Astrocyte of the spinal cord (primary cell): Measurements from ENCODE around the gene GRIN3B.
A peak's percentile ranks its signal among the peaks of the same experiment; 100 is the strongest.

ENCODE experiments used
- DNase-seq: peaks from one replicate; pipeline ENCODE4 v3.0.0; 2011; ENCODE audit warnings: low read depth, low spot score
- H3K4me3 ChIP-seq: 2 replicates; pipeline ENCODE4 v1.5.1; 2011; ENCODE audit warnings: low read depth, mild to moderate bottlenecking, low read length, moderate library complexity
- in situ Hi-C: cut with HindIII; loops from 2 replicates; pipeline ENCODE4 v1.10.0; 2017; ENCODE audit warnings: low sequenced_read_pairs
- TF ChIP-seq, protein P1 (sequence below): IDR thresholded peaks from 2 replicates; pipeline ENCODE4 v1.5.1; 2012; ENCODE audit warnings: low read depth, mild to moderate bottlenecking, low read length, inconsistent platforms

GRIN3B gene

DNA sequence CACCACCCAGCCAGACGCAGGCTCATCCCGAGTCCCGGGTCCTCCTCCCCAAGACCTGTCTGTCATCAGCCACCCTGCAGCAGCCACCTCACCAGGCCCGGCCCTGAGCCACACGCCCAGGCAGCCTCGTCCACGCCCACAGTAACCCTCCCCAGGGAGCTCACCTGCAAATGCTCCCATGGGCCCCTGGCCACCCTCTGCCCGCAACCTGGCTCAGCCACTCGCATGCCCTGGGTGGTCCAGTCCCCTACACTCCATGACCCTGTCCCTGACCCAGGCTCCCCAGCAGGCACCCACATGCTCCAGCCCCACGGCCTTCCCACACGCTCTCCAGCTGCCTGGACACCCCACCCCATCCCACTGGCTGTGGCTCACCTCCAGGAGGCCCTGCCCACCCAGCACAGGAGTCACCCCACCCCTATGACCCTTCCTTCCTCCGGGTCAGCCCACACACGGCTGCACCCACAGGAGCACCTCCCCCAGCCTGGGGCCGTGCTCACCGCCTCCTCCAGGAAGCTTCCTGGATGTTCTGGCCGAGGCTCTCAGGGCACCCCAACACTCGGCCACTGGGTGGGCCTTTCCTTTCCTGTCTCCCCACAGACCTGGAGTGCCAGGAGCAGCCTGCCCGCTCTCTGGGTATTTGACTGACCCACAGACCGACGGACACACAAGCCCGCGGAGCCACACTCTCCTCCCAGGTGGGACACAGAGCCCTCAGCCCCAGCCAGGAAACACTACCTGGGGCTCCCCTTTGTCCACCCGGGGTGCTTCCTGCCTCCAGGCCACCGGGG, 17.1 kb downstream of the GRIN3B start:
- no peak for DNase-seq
- H3K4me3 ChIP-seq, result no peak overlapping the region
- TF ChIP-seq, protein P1, sequence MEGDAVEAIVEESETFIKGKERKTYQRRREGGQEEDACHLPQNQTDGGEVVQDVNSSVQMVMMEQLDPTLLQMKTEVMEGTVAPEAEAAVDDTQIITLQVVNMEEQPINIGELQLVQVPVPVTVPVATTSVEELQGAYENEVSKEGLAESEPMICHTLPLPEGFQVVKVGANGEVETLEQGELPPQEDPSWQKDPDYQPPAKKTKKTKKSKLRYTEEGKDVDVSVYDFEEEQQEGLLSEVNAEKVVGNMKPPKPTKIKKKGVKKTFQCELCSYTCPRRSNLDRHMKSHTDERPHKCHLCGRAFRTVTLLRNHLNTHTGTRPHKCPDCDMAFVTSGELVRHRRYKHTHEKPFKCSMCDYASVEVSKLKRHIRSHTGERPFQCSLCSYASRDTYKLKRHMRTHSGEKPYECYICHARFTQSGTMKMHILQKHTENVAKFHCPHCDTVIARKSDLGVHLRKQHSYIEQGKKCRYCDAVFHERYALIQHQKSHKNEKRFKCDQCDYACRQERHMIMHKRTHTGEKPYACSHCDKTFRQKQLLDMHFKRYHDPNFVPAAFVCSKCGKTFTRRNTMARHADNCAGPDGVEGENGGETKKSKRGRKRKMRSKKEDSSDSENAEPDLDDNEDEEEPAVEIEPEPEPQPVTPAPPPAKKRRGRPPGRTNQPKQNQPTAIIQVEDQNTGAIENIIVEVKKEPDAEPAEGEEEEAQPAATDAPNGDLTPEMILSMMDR, result no peak
- in situ Hi-C loops, result no loop called here

DNA sequence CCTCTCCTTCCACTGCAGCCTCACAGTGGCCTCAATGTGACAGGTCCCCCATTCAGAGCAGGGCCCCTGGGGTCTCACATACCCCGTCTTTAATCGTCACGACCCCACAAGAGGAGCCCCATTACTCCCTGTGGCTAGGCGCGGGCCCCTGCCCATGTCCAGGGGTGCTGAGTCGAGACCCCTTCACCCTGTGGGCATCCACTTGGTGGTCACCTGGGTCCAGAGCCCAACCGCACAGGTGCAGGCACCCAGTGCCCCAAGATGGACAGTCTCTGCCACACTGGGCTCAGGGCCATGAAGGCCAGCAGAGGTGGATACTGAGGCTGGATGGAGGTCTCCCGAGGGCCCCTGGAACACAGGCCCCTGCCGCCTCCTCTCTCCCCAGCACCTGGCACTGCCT, 17.7 kb downstream of the GRIN3B start:
- TF ChIP-seq, protein P1, result no peak
- in situ Hi-C loops, result no loop called here
- H3K4me3 ChIP-seq, result no peak overlapping the region
- DNase-seq, result no peak

DNA sequence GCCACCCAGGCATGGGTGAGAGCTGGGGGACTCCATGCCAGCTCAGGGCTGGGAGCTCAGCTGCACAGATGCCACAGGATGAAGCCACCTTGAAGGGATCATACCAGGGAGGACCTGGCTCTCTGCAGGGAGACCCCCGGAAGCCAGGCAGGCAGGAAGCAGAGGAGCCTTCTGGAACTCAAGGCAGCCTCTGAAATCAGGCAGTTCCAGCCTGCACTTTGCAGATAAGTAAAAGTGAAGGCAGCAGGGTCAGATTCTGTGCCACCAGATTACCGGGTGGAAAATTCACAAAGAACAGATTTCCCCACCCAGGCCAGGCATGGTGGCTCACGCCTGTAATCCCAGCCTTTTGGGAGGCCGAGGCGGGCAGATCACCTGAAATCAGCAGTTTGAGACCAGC, 18.2 kb downstream of the GRIN3B start:
- TF ChIP-seq, protein P1, result no peak
- in situ Hi-C loops, result no loop called here
- no peak for DNase-seq
- no peak overlapping the region for H3K4me3 ChIP-seq

DNA sequence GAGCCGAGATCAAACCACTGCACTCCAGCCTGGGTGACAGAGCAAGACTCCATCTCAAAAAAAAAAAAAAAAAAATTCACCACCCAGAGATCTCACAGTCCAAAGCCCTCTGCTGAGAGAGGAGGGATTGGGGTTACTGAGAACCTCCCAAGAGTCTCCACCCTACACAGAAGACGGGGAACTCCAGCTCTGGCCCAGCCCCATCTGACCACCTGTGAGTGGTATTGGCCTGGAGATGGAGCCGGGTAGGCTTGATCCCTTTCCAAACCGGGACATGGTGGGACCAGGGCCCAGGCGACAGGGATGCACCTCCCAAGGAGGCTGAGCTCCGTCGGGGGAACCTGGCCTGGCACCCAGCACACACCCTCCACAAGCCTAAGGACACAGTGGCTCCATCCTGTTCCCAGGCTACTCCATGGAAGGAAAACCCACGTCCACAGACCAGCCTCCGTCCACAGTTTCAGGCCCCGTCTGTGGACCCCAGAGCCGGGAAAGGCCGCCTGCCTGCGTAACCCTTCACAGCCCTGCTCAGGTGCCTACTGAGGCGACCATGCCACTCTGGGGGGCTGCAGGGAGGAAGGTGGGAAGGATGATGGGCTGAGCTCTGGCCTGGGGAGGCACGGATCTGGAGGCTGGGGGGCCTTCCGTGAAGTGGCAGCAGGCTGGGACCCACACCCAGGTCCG, 18.9 kb downstream of the GRIN3B start:
- H3K4me3 ChIP-seq, result peak overlapping the region; percentile 95
- no peak for DNase-seq
- in situ Hi-C loops, result no loop called here
- TF ChIP-seq, protein P1, result no peak

DNA sequence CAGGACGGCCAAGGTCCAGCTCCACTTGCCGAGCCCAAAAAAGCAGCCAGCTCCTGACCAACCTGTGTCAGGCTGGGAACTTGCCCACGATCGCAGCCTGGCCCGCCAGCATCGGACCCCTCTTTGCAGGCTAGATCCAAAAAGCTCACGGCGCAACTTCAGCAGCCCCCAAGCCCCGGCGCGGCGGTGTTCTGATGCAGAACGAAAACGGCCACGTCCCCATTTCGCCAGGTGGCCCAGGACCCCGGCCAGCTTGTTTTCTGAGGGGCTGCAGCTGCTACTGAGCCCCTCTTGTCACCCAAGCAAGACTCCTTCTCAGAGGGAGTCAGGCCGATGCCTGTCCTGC, 19.4 kb downstream of the GRIN3B start:
- no peak for DNase-seq
- in situ Hi-C loops, result no loop called here
- TF ChIP-seq, protein P1, result no peak
- peak overlapping the region; percentile 95 for H3K4me3 ChIP-seq

DNA sequence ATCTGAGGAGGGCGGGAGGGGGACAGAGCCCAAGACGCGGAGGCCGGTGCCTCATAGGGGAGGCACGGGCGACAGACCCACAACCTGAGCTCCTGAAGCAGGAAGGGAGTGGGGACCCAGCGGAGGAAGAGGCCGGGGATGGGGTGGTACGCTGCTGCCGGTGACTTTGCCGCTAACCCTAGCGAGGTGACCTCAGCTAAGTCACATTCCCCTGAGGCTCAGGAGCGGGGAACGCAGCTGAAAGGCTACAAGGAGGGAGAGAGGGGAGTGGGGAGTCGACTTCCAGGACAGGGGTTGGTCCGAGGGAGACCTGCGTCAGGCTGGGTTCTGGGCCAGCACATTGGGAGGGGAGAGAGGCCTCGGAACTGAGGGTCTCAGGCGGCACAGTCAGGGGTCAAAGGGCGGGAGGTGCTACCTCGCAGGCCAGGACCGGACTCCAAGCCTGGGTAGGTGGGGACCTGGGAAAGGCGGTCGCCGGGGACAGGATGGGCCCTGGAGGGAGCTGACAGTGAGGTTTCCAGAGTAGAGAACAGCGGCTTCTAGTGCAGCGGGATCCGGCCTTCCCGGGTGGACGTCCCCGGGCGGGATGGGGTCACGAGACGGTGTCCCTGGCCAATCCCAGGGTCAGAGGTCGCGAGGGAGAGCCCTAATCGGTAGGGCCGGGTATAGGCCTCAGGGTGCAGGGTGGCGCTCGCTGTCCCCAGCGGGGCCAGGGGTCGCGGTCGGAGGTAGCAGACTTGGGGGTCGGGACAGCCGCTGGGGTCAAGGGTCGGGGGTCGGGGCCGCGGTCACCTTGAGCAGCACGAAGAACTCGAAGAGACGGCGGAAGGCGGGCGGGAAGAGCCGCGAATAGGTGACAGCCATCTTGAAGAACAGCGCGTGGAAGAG, 20.0 kb downstream of the GRIN3B start:
- in situ Hi-C loops, result no loop called here
- no peak for DNase-seq
- H3K4me3 ChIP-seq, result peak overlapping the region; percentile 95
- TF ChIP-seq, protein P1, result no peak
